ENCODE data around the gene COG6.

COG6 gene

DNA sequence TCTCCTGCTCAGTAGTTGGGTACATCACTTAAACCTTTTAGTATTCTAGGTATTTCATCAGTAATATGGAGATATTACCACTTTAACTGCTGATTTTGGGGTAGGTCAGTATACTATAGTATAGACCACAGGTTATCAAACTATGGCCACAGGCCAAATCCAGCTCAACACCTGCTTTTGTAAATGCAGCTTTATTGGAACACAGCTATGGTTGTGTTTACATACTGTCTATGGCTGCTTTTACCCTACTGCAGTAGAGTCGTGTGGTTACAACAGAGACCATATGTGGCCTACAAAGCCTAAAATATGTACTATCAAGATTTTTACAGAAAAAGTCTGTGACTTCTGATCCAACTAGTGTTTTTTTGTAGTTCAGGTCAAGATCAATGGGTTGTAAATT is 10.3 kb downstream of the COG6 start:
- no peaks in the 10 kb centered on the region for H3K27me3 Mint-ChIP-seq (ENCODE audit: low read depth, poor library complexity)
- H3K4me3 Mint-ChIP-seq = no peak overlapping the region
- H3K27ac Mint-ChIP-seq = no peak overlapping the region

GRCh38 chr13:39670445-39670844 is 15.0 kb downstream of the COG6 start:
- no peaks in the 10 kb centered on the region for H3K9me3 Mint-ChIP-seq
- TF ChIP-seq, protein P1, sequence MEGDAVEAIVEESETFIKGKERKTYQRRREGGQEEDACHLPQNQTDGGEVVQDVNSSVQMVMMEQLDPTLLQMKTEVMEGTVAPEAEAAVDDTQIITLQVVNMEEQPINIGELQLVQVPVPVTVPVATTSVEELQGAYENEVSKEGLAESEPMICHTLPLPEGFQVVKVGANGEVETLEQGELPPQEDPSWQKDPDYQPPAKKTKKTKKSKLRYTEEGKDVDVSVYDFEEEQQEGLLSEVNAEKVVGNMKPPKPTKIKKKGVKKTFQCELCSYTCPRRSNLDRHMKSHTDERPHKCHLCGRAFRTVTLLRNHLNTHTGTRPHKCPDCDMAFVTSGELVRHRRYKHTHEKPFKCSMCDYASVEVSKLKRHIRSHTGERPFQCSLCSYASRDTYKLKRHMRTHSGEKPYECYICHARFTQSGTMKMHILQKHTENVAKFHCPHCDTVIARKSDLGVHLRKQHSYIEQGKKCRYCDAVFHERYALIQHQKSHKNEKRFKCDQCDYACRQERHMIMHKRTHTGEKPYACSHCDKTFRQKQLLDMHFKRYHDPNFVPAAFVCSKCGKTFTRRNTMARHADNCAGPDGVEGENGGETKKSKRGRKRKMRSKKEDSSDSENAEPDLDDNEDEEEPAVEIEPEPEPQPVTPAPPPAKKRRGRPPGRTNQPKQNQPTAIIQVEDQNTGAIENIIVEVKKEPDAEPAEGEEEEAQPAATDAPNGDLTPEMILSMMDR (IDR thresholded peaks at IDR 0.05) = no peak
- H3K27me3 Mint-ChIP-seq (ENCODE audit: low read depth, poor library complexity) = no peaks in the 10 kb centered on the region
- DNase-seq = no peak
- H3K36me3 Mint-ChIP-seq (ENCODE audit: low read depth) = peaks cover 26% of the 10 kb centered on the region
- no peak overlapping the region for H3K4me3 Mint-ChIP-seq
- no peaks in the 10 kb centered on the region for H3K4me1 Mint-ChIP-seq
- no peak overlapping the region for H3K27ac Mint-ChIP-seq

More for the DNA sequence above, 10.3 kb downstream of the COG6 start:
- Mint-ChIP-seq H3K4me1 (no peaks in the 10 kb centered on the region), H3K36me3 (ENCODE audit: low read depth) (peaks cover 44% of the 10 kb centered on the region), H3K9me3 (no peaks in the 10 kb centered on the region)
- no peak for DNase-seq
- TF ChIP-seq, protein P1 (IDR thresholded peaks at IDR 0.05) = no peak

DNA sequence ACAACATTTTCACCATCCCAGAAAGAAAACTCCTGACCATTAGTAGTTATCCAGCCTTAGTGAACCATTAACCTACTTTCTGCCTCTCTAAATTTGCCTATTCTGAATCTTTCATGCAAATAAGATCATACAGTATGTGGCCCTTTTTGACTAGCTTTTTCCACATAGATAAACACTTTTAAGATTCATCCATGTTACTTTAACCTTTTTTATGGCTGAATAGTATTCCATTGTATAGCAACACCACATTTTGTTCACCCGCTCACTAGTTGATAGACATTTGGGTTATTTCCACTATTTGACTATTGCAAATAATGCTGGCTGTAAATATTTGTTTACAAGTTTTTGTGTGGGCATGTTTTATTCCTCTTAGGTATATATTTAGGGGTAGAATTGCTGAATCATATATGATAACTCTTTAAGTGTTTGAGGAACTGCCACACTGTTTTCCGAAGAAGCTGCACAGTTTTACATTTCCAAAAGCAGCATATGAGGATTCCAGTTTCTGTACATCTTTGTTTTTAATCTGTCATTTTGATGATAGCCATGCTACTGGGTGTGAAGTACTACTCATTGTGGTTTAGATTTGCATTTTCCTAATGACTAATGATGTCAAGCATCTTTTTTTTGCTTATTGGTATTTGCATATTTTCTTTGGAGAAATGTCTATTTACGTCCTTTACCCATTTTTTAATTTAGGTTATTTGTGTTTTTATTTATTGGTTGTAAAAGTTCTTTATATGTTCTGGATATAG is 17.1 kb downstream of the COG6 start:
- no peaks in the 10 kb centered on the region for H3K27me3 Mint-ChIP-seq (ENCODE audit: low read depth, poor library complexity)

GRCh38 chr13:39675904-39676303 is 20.4 kb downstream of the COG6 start:
- no peaks in the 10 kb centered on the region for H3K4me1 Mint-ChIP-seq
- no peak for DNase-seq
- H3K9me3 Mint-ChIP-seq = peaks cover 8% of the 10 kb centered on the region
- no peaks in the 10 kb centered on the region for H3K27me3 Mint-ChIP-seq (ENCODE audit: low read depth, poor library complexity)
- H3K4me3 Mint-ChIP-seq = no peak overlapping the region
- peaks cover 41% of the 10 kb centered on the region for H3K36me3 Mint-ChIP-seq (ENCODE audit: low read depth)
- H3K27ac Mint-ChIP-seq = no peak overlapping the region
- TF ChIP-seq, protein P1 (IDR thresholded peaks at IDR 0.05) = no peak

More for the DNA sequence above, 17.1 kb downstream of the COG6 start:
- peaks cover 13% of the 10 kb centered on the region for H3K36me3 Mint-ChIP-seq (ENCODE audit: low read depth)
- no peak overlapping the region for H3K4me3 Mint-ChIP-seq
- H3K4me1 Mint-ChIP-seq = no peaks in the 10 kb centered on the region
- TF ChIP-seq, protein P1 (IDR thresholded peaks at IDR 0.05) = no peak
- no peak for DNase-seq
- no peak overlapping the region for H3K27ac Mint-ChIP-seq
- H3K9me3 Mint-ChIP-seq = no peaks in the 10 kb centered on the region

GRCh38 chr13:39676315-39676876 is 20.9 kb downstream of the COG6 start:
- Mint-ChIP-seq H3K9me3 (peaks cover 12% of the 10 kb centered on the region), H3K27ac (no peak overlapping the region), H3K36me3 (ENCODE audit: low read depth) (peaks cover 46% of the 10 kb centered on the region), H3K27me3 (ENCODE audit: low read depth, poor library complexity) (no peaks in the 10 kb centered on the region), H3K4me3 (no peak overlapping the region), H3K4me1 (no peaks in the 10 kb centered on the region)
- DNase-seq = no peak
- TF ChIP-seq, protein P1 (IDR thresholded peaks at IDR 0.05) = peak; percentile 35

GRCh38 chr13:39682310-39682709 is 26.8 kb downstream of the COG6 start:
- TF ChIP-seq, protein P1 (IDR thresholded peaks at IDR 0.05) = no peak
- Mint-ChIP-seq H3K9me3 (peaks cover 12% of the 10 kb centered on the region), H3K36me3 (ENCODE audit: low read depth) (peaks cover 47% of the 10 kb centered on the region), H3K4me3 (no peak overlapping the region), H3K27me3 (ENCODE audit: low read depth, poor library complexity) (no peaks in the 10 kb centered on the region), H3K27ac (no peak overlapping the region), H3K4me1 (no peaks in the 10 kb centered on the region)
- DNase-seq = no peak
